HG02885 (cell line): ENCODE results near the gene LTBP3.

ENCODE experiments used
- ATAC-seq: cut with Tn5 transposase; IDR thresholded peaks from one replicate; pipeline ENCODE4 v1.9.1; 2021; ENCODE audit warnings: mild to moderate bottlenecking; ENCODE audit not compliant: unreplicated experiment, poor library complexity

Gene LTBP3

GRCh38 chr11:65586247-65586630 lies 28.1 kb upstream of the LTBP3 start:
- no peak for ATAC-seq

DNA sequence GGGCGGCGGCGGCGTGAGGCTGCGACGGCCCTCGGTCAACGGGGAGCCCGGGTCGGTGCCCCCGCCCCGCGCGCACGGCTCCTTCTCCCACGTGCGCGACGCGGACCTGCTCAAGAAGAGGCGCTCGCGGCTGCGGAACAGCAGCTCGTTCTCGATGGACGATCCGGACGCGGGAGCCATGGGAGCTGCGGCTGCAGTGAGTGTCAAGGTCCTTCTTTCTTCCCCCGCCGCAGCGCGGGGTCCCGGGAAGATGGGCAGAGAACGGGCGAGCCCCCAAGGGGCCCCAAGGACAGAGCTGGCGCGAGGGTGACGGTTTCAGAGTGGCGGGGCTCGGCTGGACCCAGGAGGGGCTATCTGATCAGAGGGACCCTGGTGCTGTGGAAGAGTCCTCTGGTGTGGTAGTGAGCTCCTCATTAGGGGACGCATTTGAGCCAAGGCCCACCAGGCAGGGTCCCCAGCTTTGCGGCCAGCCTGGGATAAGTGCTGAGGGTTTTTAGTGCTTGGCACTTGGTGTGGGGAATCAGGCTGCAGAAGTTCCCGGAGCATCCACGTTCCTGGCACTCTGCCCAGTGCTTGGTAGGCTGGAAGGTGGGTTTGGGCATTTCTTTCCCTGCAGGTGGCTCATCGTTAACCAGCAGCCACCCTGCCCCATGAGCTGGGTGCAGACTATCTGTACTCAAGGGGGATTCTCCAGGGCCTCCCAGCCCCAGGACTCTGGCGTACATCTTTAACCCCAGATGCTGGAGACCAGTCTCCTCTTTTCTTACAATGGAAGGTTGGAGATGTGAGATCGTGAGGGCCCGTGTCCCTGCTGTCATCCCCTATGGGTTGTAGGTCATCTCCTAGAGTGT lies 27.5 kb upstream of the LTBP3 start:
- no peak for ATAC-seq

DNA sequence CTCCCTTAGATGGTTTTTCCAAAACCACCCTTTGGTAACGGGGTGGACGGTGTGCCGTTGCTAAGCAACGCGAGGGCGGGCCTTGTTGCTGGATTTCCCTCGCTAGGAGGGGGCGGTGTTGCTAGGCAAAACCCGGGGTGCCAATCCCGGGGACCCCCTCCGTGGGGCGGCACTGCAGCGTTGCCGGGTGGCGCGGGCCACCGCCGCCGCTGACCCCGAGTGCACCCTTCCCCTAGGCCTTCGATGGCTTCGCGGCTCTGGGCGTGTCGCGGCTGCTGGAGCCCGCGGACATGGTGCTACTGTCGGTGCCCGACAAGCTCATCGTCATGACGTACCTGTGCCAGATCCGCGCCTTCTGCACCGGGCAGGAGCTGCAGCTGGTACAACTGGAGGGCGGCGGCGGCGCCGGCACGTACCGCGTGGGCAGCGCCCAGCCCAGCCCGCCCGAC lies 26.6 kb upstream of the LTBP3 start:
- no peak for ATAC-seq

DNA sequence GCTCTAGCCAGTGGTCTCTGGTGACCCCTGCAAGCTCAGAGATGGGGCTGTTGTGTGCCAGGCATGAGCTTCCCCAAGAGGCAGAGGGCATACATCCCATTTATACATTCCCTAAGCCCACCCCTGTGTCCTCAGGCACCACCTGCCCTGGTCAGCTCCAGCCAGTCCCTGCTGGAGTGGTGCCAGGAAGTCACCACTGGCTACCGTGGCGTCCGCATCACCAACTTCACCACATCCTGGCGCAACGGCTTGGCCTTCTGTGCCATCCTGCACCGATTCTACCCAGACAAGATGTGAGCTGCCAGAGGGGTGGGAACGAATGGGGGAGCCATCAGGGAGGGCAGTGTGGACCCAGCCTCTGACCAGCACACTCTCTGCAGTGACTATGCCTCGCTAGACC lies 25.9 kb upstream of the LTBP3 start:
- no peak for ATAC-seq

DNA sequence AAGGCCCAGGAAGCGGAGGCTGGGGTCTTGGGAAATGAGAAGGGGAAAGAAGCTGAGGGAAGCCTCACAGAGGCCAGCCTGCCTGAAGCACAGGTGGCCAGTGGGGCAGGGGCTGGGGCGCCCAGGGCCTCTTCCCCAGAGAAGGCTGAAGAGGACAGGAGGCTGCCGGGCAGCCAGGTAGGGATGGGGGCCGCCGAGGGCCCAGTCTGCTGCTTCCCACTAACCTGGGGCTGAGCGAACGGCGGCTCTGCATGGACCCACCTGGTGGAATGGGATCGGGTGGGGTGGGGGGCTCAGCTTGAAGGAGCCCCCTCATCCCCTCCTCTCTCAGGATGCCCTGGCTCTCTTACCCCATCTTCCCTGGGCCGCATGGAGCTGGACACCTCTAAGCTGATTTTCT lies 25.4 kb upstream of the LTBP3 start:
- ATAC-seq: no peak

DNA sequence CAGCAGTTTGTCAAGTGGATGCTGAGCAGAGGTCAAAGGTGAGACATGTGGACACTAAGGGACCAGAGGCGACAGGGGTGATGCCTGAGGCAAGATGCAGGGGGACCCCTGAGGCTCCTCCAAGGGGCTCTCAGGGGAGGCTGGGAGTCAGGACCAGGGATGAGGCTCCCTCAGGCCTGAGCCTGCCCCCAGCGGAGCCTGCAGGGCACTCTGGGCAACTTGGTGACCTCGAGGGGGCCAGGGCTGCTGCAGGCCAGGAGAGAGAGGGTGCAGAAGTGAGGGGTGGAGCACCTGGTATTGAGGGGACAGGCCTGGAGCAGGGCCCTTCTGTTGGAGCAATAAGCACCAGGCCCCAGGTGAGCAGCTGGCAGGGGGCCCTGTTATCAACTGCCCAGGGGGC lies 23.8 kb upstream of the LTBP3 start:
- ATAC-seq: no peak

DNA sequence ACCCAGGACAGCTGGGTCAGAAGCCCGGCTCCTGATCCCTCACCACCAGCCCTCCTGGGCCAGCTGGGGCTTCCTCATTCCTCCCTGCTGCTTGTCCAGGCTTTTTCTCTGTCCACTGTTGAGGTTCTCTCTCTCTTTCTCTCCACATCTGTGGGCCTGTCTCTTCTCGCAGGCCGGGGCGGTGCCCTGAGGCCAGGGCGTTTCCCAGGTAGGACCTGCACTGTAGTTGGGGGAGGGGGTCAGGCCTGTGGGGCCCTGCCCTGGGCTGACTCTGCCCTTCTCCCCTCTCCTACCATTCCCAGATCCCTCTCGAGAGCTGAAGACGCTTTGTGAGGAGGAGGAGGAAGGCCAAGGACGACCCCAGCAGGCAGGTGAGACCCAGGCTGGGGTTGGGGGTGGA lies 22.6 kb upstream of the LTBP3 start:
- ATAC-seq: no peak

DNA sequence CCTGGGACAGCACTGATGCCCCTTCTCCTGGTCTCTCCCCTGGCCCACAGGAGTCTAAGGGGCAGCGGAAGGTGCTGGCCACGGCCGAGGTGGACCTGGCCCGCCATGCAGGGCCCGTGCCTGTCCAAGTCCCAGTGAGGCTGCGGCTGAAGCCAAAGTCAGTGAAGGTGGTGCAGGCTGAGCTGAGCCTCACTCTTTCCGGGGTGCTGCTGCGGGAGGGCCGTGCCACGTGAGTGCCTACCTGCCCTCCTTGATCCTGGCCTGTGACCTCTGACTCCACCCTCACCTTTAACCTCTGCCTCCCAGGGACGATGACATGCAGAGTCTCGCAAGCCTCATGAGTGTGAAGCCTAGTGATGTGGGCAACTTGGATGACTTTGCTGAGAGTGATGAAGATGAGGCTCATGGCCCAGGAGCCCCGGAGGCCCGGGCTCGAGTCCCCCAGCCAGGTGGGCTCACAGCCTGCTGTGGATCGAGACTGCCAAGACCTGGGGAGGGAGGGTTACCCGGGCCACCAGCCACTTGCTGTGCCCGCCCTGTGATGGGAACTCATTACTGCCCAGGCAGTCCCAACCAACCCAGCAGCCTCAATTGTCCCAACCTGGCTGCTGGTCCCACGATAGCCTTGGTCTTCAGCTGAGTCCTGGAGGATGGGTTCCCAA lies 22.0 kb upstream of the LTBP3 start:
- ATAC-seq: no peak

DNA sequence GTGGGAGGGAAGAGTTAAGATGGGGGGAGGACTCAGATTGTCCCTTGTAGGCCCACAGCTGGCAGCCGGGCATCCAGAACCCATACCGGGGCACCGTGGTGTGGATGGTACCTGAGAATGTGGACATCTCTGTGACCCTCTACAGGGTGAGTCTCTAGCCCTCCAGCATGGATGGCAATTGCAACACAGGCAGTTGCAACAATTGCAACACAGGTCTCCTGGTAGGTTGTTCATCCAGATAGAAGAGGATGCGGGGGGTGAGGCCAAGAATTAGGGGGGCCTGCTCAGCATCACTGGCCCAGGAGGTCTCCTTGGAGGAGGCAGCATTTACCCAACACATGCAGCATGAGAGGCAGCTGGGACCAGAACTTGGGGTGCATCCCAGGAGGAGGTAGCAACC lies 21.1 kb upstream of the LTBP3 start:
- no peak for ATAC-seq

- no peak for ATAC-seq
Observed at GRCh38 chr11:65578667-65579066, 20.5 kb upstream of the LTBP3 start.

DNA sequence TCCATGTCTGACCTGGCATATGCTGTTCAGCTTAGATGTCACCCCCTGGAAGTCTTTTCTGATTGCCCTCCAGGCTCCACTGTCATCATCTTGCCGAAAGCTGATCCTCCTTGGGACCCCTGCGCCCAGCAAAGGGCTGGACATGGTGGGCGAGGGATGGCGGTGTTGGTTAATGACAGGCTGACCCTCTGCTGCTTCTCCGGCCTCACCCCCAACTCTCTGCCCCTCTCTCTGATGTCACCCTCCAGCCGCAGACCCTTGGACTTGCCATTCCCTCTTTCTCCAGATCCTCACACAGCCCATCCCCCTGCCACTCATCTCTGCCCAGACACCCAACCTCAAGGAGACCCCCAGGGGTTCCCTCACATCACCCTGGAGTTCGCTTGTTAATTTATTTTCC lies 20.0 kb upstream of the LTBP3 start:
- no peak for ATAC-seq

GRCh38 chr11:65577756-65578109 lies 19.6 kb upstream of the LTBP3 start:
- ATAC-seq: no peak

- no peak for ATAC-seq
Observed at GRCh38 chr11:65576867-65577755, 19.0 kb upstream of the LTBP3 start.

- no peak for ATAC-seq
Observed at GRCh38 chr11:65576232-65576866, 18.2 kb upstream of the LTBP3 start.

DNA sequence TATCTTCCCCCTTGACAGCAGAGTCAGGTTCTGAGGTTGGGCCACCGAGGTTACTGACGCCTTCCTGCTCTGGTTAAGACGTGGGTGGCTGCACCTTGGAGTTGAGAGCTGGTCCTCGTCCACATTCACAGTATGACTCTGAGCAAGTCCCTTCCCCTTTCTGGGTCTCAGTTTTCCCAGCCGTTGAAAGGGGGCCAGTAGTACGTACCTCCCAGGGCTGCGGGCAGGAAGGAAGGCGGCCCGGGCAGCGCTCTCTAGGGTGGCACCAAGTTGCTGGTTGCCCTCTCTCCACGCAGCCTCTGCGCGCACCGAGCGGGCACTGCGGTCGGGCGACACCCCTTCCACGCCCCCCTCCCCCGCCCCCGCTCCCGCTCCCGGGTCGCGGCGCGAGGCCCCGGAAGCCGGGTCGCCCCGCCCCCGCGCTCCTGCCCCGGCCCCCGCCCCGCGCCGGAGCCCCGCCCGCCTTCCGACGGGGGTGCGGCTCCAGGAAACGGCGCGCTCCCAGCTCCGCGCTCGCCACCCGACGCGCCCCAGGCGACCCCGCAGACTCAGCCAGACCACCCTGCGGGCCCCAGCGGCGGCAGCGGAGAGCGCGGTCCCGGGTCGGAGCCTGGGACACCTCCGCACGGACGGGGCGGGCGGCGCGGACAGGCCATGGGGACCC lies 17.5 kb upstream of the LTBP3 start, which contains the start of gene EHBP1L1:
TSS of gene EHBP1L1 (plus strand) at position 486 of the 664 bp plus-strand sequence. CDS start 250 bp downstream, outside the sequence.
- ATAC-seq: no peak

DNA sequence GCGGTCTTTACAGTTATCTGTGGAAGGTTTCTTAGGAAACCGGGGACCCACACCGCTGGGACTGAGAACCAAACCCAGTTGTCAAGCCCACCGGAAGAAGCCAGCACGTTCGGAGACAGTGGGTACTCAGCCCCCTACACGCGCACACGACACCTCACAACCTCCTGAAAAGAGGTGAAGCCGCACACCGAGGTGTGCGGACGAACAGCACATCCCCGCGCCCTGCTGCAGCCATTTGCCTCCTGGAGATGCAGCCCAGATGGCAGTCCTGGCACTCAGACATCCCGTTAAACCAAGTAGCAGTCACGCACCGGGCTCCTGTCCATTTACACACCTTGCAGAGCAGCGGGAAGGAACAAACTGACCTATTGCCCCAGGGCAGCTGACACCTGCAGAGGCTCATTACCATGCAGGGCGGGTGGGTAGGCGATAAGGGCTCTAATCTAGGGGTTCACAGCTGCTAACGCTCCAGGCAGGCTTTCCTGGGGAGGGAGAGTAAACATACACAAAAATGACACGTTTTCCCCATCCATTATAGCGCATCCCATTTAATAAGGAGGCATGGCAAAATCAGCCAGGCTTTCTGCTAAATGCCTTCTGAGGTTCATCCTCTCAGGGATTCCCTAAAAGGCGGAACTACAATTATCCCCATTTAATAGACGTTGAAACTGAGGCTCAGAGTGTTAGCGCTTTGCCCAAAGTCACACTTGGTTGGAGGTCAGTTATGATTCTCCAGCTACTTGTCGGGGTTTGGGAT lies 16.8 kb upstream of the LTBP3 start:
- no peak for ATAC-seq

DNA sequence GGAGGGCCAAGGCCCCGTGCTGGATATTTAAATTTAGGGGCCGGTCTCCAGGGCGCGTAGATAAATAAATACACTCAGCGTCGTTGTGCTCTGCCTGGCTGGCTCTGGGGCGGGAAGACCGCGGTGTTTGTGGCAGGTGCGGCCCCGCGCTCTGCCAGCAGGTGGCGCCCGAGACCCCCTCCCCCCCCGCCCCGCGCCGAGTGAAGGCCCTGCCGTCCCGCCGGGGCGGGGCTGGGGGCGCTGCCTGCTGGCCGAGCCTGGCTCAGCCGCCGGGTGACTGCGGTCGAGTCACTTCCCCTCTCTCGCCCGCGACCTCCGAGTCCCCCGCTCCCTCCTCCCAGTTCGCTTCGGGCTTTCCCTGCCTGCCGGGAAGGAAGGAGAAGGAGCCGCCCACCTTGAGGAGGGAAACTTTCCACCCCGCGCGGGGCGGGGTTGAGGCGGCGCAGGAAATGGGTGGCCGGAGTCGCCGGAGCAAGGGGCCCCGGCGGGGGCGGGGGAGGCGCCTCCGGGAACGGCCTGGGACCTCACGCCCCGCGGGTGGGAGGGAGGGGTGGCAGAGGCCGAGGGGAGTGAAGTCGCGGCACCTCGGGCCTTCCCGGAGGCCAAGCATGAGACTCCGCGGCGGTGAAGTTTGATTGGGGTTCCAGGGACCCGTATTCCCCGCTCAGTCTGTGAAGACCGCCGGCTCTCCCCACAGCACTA lies 16.1 kb upstream of the LTBP3 start:
- peak; percentile 37 for ATAC-seq

DNA sequence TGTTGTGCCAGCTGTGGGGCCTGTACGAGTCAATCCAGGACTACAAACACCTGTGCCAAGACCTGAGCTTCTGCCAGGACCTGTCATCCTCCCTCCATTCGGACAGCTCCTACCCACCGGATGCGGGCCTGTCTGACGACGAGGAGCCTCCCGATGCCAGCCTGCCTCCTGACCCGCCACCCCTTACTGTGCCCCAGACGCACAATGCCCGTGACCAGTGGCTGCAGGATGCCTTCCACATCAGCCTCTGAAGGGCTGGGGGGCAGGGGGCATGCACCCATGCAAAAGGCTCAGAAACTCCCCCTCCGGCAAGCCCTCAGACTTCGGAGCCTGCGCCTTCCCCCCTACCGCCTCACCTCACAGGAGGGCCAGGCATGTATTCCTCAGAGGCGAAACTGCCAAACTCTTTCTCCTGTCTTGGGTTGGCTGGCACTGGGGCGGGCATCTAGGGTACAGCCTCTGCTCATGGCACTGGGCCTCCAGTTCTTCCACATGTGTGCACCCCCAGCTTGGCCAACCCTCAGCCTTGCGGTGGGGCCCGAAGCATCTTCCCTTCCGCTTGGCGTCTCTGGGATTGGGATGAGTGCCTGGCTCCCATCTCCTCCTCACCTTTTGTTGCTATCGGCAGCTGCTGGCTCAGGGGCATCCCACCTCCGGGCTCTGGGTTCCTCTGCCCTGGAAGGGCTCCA lies 15.4 kb upstream of the LTBP3 start:
- no peak for ATAC-seq
